Vagina (tissue), 2 donors: ENCODE results near the gene ARSI. TPM values are rescaled to one million over a fixed set of nuclear protein-coding genes. Genes with fewer than 3 reads are reported as not detected.

Experiments used
- DNase-seq, 2 donors: peaks; one replicate each; pipeline ENCODE4 v3.0.0-alpha.2; 2017; ENCODE audit errors: extremely low spot score in 2 of 2
- H3K27ac ChIP-seq: fragments of 200-600 bp; sonication (generic); one replicate; pipeline ENCODE4 v1.5.1; 2019
- H3K27me3 ChIP-seq: fragments of 200-600 bp; sonication (generic); one replicate; pipeline ENCODE4 v1.5.1; 2019
- H3K36me3 ChIP-seq, 2 donors: fragments of 200-600 bp; sonication (generic); one replicate each; pipeline ENCODE4 v1.5.1; 2017 to 2019
- H3K4me1 ChIP-seq: fragments of 200-600 bp; sonication (generic); one replicate; pipeline ENCODE4 v1.5.1; 2019
- H3K4me3 ChIP-seq, 2 donors: fragments of 200-600 bp; sonication (generic); 1 replicate in 1 of 2; 2 replicates in 1 of 2; pipeline ENCODE4 v1.5.1; 2016 to 2019
- H3K9me3 ChIP-seq: fragments of 200-600 bp; sonication (generic); one replicate; pipeline ENCODE4 v1.5.1; 2019
- POLR2A ChIP-seq, 2 donors: fragments of 450-650 bp; IDR thresholded peaks; one replicate each; pipeline ENCODE4 v1.6.1; 2017; ENCODE audit warnings: antibody characterized with exemption in 2 of 2, mild to moderate bottlenecking in 2 of 2, moderate library complexity in 2 of 2
- POLR2AphosphoS5 ChIP-seq, 2 donors: sonication (generic); formaldehyde crosslinking; IDR thresholded peaks; one replicate each; pipeline ENCODE4 v1.9.0; 2017; ENCODE audit warnings: antibody characterized with exemption in 2 of 2, mild to moderate bottlenecking in 2 of 2, low read depth in 1 of 2; ENCODE audit not compliant: insufficient read depth in 1 of 2
- intact Hi-C: fragments of 100-400 bp; cut with DNase I; formaldehyde crosslinking; loops from one replicate; pipeline ENCODE4 v1.15.1; 2023
- total RNA-seq: library from RNA; depleted of rRNA; stranded (reverse); fragments of >200 nt; gene quantifications from one replicate; pipeline ENCODE4 v1.2.3, GENCODE V29; 2016
- TF ChIP-seq, protein P1 (sequence below), 3 experiments: fragments of 450-650 bp in 2 of 3; fragments of 200-600 bp in 1 of 3; sonication (generic) in 1 of 3; IDR thresholded peaks; one replicate each; pipeline ENCODE4 v1.5.1; 2017 to 2019; ENCODE audit warnings: antibody characterized with exemption in 3 of 3, mild to moderate bottlenecking in 2 of 3, moderate library complexity in 2 of 3

Gene ARSI
- total RNA-seq, 1 donor from 2014 or later: 4.7 TPM

DNA sequence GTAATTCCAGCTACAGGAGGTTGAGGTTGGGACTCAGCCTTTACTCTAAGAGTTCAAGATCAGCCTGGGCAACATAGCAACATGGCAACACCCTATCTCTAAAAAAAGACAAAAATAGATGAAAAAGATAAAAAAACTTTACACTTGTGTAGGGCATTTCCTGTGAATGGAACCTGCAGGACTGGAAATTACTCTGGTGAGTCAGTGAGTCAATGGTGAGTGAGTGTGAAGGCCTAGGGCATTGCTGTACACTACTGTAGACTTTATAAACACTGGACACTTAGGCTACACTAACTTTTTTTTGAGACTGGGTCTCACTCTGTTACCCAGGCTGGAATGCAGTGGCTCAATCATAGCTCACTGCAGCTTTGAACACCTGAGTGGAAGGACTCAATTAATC, 19.5 kb upstream of the ARSI start:
- TF ChIP-seq POLR2AphosphoS5 (IDR thresholded peaks at IDR 0.05; ENCODE audit: insufficient read depth in 1 of 2, low read depth in 1 of 2) (no peak), POLR2A (IDR thresholded peaks at IDR 0.05) (no peak)
- TF ChIP-seq, protein P1, sequence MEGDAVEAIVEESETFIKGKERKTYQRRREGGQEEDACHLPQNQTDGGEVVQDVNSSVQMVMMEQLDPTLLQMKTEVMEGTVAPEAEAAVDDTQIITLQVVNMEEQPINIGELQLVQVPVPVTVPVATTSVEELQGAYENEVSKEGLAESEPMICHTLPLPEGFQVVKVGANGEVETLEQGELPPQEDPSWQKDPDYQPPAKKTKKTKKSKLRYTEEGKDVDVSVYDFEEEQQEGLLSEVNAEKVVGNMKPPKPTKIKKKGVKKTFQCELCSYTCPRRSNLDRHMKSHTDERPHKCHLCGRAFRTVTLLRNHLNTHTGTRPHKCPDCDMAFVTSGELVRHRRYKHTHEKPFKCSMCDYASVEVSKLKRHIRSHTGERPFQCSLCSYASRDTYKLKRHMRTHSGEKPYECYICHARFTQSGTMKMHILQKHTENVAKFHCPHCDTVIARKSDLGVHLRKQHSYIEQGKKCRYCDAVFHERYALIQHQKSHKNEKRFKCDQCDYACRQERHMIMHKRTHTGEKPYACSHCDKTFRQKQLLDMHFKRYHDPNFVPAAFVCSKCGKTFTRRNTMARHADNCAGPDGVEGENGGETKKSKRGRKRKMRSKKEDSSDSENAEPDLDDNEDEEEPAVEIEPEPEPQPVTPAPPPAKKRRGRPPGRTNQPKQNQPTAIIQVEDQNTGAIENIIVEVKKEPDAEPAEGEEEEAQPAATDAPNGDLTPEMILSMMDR (IDR thresholded peaks at IDR 0.05): no peak
- Histone ChIP-seq H3K4me3 (no peak overlapping the region), H3K36me3 (no peaks in the 10 kb centered on the region), H3K4me1 (peaks cover 33% of the 10 kb centered on the region), H3K27me3 (no peaks in the 10 kb centered on the region), H3K9me3 (no peaks in the 10 kb centered on the region), H3K27ac (no peak overlapping the region)
- DNase-seq: no peak
- intact Hi-C loops: no loop called here

DNA sequence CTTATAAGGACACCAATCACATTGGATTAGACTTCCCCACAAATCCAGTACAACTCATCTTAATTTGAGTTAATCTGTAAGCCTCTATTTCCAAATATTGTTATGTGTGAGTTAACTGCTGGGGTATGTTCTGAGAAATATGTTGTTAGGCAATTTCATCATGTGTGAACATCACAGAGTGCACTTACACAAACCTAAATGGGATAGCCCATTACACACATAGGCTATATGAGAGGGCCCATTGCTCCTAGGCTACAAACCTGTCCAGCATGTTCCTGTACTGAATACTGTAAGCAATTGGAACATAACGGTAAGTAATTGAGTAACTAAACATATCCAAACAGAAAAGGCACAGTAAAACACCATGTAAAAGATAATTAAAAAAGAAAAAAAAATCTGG, 19.1 kb upstream of the ARSI start:
- no peaks in the 10 kb centered on the region for H3K36me3 ChIP-seq
- no peak overlapping the region for H3K4me3 ChIP-seq
- no peaks in the 10 kb centered on the region for H3K27me3 ChIP-seq
- intact Hi-C loops: no loop called here
- no peak for DNase-seq
- H3K9me3 ChIP-seq: no peaks in the 10 kb centered on the region
- peaks cover 37% of the 10 kb centered on the region for H3K4me1 ChIP-seq
- TF ChIP-seq POLR2AphosphoS5 (IDR thresholded peaks at IDR 0.05; ENCODE audit: insufficient read depth in 1 of 2, low read depth in 1 of 2) (no peak), POLR2A (IDR thresholded peaks at IDR 0.05) (no peak)
- TF ChIP-seq, protein P1 (IDR thresholded peaks at IDR 0.05): no peak
- no peak overlapping the region for H3K27ac ChIP-seq

DNA sequence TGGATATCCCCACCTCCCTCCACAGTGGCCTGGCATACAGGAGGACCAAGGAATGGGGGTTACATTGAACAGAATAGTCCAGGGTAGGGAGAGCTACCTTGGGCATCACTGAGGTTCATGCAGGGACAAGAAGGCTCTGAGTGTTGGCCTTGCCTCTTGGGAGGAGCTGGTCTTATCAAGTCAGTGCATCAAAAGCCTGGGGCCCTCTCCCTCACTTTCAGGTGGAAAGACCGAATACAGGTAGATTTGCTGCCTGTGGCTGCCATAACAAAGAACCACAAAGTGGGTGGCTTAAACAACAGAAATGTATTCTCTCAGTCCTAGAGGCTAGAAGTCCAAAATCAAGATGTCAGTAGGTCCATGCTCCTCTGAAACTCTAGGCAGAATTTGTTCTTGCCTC, 18.5 kb upstream of the ARSI start:
- H3K4me3 ChIP-seq: no peak overlapping the region
- no peaks in the 10 kb centered on the region for H3K27me3 ChIP-seq
- peaks cover 39% of the 10 kb centered on the region for H3K4me1 ChIP-seq
- intact Hi-C loops: no loop called here
- no peaks in the 10 kb centered on the region for H3K9me3 ChIP-seq
- DNase-seq: no peak
- H3K36me3 ChIP-seq: no peaks in the 10 kb centered on the region
- H3K27ac ChIP-seq: no peak overlapping the region
- TF ChIP-seq POLR2A (IDR thresholded peaks at IDR 0.05): no peak
- TF ChIP-seq POLR2AphosphoS5 (IDR thresholded peaks at IDR 0.05; ENCODE audit: insufficient read depth in 1 of 2, low read depth in 1 of 2): no peak
- TF ChIP-seq, protein P1 (IDR thresholded peaks at IDR 0.05): no peak

DNA sequence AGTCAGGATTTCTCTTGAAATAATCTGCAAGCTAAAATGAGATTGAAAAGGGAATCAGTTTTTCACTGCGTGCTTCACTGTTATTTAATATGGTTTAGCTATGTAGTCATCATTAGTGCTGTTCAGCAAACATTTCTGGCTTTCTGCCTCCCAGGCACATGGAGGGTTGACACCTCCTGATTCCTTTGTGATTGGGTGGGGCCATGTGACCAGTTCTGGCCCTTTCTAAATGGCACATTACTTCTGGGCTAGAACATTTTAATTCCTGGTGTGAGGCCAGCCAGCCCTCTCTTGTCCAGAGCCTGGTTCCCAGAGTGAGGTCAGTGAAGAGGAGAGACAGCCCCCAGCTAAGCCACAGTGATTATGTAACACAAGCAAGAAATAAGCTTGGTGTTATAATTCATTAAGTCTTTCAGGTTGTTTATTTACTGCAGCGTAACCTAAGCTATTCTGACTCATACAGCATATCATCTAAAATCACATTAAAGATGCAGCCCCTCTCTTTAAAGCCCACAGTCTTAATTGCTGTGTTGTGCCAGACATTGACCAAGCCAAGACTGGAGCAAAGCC, 17.4 kb upstream of the ARSI start:
- Histone ChIP-seq H3K36me3 (no peaks in the 10 kb centered on the region), H3K27ac (peak overlapping the region; percentile 45), H3K4me1 (peaks cover 39% of the 10 kb centered on the region), H3K9me3 (no peaks in the 10 kb centered on the region), H3K27me3 (no peaks in the 10 kb centered on the region), H3K4me3 (no peak overlapping the region)
- TF ChIP-seq POLR2A (IDR thresholded peaks at IDR 0.05) (no peak), POLR2AphosphoS5 (IDR thresholded peaks at IDR 0.05; ENCODE audit: insufficient read depth in 1 of 2, low read depth in 1 of 2) (peak; percentile 27 to 93)
- TF ChIP-seq, protein P1 (IDR thresholded peaks at IDR 0.05): no peak
- no peak for DNase-seq
- intact Hi-C loops: no loop called here

DNA sequence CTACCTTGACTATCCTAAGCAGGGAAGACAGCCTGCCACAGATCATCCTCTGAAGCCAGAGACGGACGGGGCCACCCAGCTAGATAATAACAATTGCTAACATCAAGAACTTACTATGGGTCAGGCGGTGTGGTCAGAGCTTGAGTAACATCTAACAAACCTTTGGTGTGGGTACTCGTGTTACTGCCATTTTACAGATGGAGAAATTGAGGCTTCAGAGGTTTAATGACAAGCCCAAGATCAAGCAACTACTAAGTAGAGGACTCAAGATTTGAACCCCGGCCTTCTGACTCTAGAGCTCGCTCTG, 16.7 kb upstream of the ARSI start:
- Histone ChIP-seq H3K27ac (peak overlapping the region; percentile 45), H3K36me3 (no peaks in the 10 kb centered on the region), H3K27me3 (no peaks in the 10 kb centered on the region), H3K4me1 (peaks cover 39% of the 10 kb centered on the region), H3K9me3 (no peaks in the 10 kb centered on the region), H3K4me3 (no peak overlapping the region)
- DNase-seq: no peak
- intact Hi-C loops: no loop called here
- TF ChIP-seq, protein P1 (IDR thresholded peaks at IDR 0.05): no peak
- TF ChIP-seq POLR2AphosphoS5 (IDR thresholded peaks at IDR 0.05; ENCODE audit: insufficient read depth in 1 of 2, low read depth in 1 of 2) (no peak), POLR2A (IDR thresholded peaks at IDR 0.05) (no peak)
